Body of pancreas (tissue), 4 donors: ENCODE measurements around the gene EFNA5.

Source experiments
- POLR2A ChIP-seq, 3 donors: fragments of 450-650 bp; IDR thresholded peaks; one replicate each; pipeline ENCODE4 v1.6.1; 2016; ENCODE audit warnings: antibody characterized with exemption in 3 of 3, mild to moderate bottlenecking in 2 of 3
- TF ChIP-seq, protein P1 (sequence below), 7 experiments: fragments of 450-650 bp in 4 of 7; fragments of 200-600 bp in 3 of 7; sonication (generic) in 3 of 7; IDR thresholded peaks; one replicate each; pipeline ENCODE4 v1.5.1; 2016 to 2019; ENCODE audit warnings: antibody characterized with exemption in 7 of 7

DNA sequence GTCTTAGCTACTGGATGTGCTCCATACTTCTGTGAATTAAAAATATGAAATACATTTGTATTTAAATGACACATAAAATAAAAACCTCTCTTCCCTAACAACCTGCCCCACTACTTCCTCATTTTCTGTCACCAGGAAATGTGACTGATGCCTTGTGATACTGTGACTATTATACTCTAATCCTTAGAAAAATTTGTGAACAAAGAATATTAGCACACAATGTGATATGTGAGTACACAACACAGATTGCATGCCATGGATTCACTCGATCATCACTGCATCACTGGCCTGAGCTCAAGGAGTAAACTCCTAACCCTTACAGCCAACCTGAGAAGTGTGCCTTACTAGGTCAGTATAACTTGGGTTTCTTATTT, 281.0 kb downstream of the EFNA5 start:
- TF ChIP-seq, protein P1, sequence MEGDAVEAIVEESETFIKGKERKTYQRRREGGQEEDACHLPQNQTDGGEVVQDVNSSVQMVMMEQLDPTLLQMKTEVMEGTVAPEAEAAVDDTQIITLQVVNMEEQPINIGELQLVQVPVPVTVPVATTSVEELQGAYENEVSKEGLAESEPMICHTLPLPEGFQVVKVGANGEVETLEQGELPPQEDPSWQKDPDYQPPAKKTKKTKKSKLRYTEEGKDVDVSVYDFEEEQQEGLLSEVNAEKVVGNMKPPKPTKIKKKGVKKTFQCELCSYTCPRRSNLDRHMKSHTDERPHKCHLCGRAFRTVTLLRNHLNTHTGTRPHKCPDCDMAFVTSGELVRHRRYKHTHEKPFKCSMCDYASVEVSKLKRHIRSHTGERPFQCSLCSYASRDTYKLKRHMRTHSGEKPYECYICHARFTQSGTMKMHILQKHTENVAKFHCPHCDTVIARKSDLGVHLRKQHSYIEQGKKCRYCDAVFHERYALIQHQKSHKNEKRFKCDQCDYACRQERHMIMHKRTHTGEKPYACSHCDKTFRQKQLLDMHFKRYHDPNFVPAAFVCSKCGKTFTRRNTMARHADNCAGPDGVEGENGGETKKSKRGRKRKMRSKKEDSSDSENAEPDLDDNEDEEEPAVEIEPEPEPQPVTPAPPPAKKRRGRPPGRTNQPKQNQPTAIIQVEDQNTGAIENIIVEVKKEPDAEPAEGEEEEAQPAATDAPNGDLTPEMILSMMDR (IDR thresholded peaks at IDR 0.05): no peak
- no peak for TF ChIP-seq POLR2A (IDR thresholded peaks at IDR 0.05)
